ENCODE results near the gene SUCNR1. TPM values are rescaled to one million over a fixed set of nuclear protein-coding genes. Genes with fewer than 3 reads are reported as not detected.

SUCNR1 gene
- total RNA-seq, 1 donor from 2014 or later, result 0.30 TPM

- Histone ChIP-seq H3K27me3 (ENCODE audit: low read depth) (no peaks in the 10 kb centered on the region), H3K9me3 (replicated peaks) (no peaks in the 10 kb centered on the region), H3K4me1 (no peaks in the 10 kb centered on the region), H3K36me3 (no peaks in the 10 kb centered on the region), H3K4me3 (no peak overlapping the region), H3K27ac (replicated peaks) (no peak overlapping the region)
- intact Hi-C loops (cut with micrococcal nuclease), result loop anchor here (5.0 kb wide), 1 partner anchor 479 kb away; no protein-coding TSS in a partner anchor
- no peak for TF ChIP-seq CTCF (IDR thresholded peaks at IDR 0.05; ENCODE audit: borderline replicate concordance)
- no peak for DNase-seq
Measured at GRCh38 chr3:151916781-151917180, 43.3 kb downstream of the SUCNR1 start.

GRCh38 chr3:151918253-151919029 is 45.0 kb downstream of the SUCNR1 start:
- H3K4me1 ChIP-seq, result no peaks in the 10 kb centered on the region
- H3K27me3 ChIP-seq (ENCODE audit: low read depth), result no peaks in the 10 kb centered on the region
- no peak overlapping the region for H3K4me3 ChIP-seq
- peak; percentile 75 for TF ChIP-seq CTCF (IDR thresholded peaks at IDR 0.05; ENCODE audit: borderline replicate concordance)
- H3K36me3 ChIP-seq, result no peaks in the 10 kb centered on the region
- H3K27ac ChIP-seq (replicated peaks), result no peak overlapping the region
- intact Hi-C loops (cut with micrococcal nuclease), result loop anchor here (5.0 kb wide), 1 partner anchor 481 kb away; no protein-coding TSS in a partner anchor
- no peak for DNase-seq
- no peaks in the 10 kb centered on the region for H3K9me3 ChIP-seq (replicated peaks)

GRCh38 chr3:151919030-151919328 is 45.5 kb downstream of the SUCNR1 start:
- Histone ChIP-seq H3K4me1 (peaks cover 4% of the 10 kb centered on the region), H3K27me3 (ENCODE audit: low read depth) (no peaks in the 10 kb centered on the region), H3K4me3 (no peak overlapping the region), H3K27ac (replicated peaks) (no peak overlapping the region), H3K9me3 (replicated peaks) (no peaks in the 10 kb centered on the region), H3K36me3 (no peaks in the 10 kb centered on the region)
- no peak for DNase-seq
- intact Hi-C loops (cut with micrococcal nuclease), result loop anchor here (5.0 kb wide), 1 partner anchor 482 kb away; no protein-coding TSS in a partner anchor
- TF ChIP-seq CTCF (IDR thresholded peaks at IDR 0.05; ENCODE audit: borderline replicate concordance), result no peak

- DNase-seq, result no peak
- Histone ChIP-seq H3K36me3 (no peaks in the 10 kb centered on the region), H3K9me3 (replicated peaks) (no peaks in the 10 kb centered on the region), H3K4me1 (peaks cover 5% of the 10 kb centered on the region), H3K4me3 (no peak overlapping the region), H3K27me3 (ENCODE audit: low read depth) (no peaks in the 10 kb centered on the region), H3K27ac (replicated peaks) (no peak overlapping the region)
- no peak for TF ChIP-seq CTCF (IDR thresholded peaks at IDR 0.05; ENCODE audit: borderline replicate concordance)
- intact Hi-C loops (cut with micrococcal nuclease), result loop anchor here (5.0 kb wide), 1 partner anchor 482 kb away; no protein-coding TSS in a partner anchor
Measured at GRCh38 chr3:151919446-151919845, 46.0 kb downstream of the SUCNR1 start.

GRCh38 chr3:151923901-151924300 is 50.5 kb downstream of the SUCNR1 start:
- H3K4me1 ChIP-seq, result peaks cover 5% of the 10 kb centered on the region
- no peaks in the 10 kb centered on the region for H3K36me3 ChIP-seq
- no peak for TF ChIP-seq CTCF (IDR thresholded peaks at IDR 0.05; ENCODE audit: borderline replicate concordance)
- no peak overlapping the region for H3K4me3 ChIP-seq
- no peaks in the 10 kb centered on the region for H3K9me3 ChIP-seq (replicated peaks)
- intact Hi-C loops (cut with micrococcal nuclease), result no loop called here
- no peak overlapping the region for H3K27ac ChIP-seq (replicated peaks)
- DNase-seq, result no peak
- H3K27me3 ChIP-seq (ENCODE audit: low read depth), result no peaks in the 10 kb centered on the region

Data from left ventricle myocardium inferior (tissue), 1 donor.